Measurements from ENCODE around the gene DLGAP5.

The DLGAP5 gene

GRCh38 chr14:55207832-55208231, 16.4 kb upstream of the DLGAP5 start:
- TF ChIP-seq CTCF (IDR thresholded peaks at IDR 0.05; ENCODE audit: low read depth, low read length, missing control alignments) = no peak
- in situ Hi-C loops (cut with HindIII; ENCODE audit: low pct_ligation_motif_present, low sequenced_read_pairs) = no loop called here
- no peak overlapping the region for H3K27ac ChIP-seq

GRCh38 chr14:55206175-55206693, 14.8 kb upstream of the DLGAP5 start:
- H3K36me3 ChIP-seq (replicated peaks) = no peaks in the 10 kb centered on the region
- H3K4me3 ChIP-seq (ENCODE audit: low read depth, low read length) = no peak overlapping the region
- no peak for DNase-seq
- in situ Hi-C loops (cut with HindIII; ENCODE audit: low pct_ligation_motif_present, low sequenced_read_pairs) = no loop called here
- no peak overlapping the region for H3K27ac ChIP-seq
- H3K27me3 ChIP-seq (replicated peaks) = no peaks in the 10 kb centered on the region
- no peak for TF ChIP-seq CTCF (IDR thresholded peaks at IDR 0.05; ENCODE audit: low read depth, low read length, missing control alignments)

More at GRCh38 chr14:55207832-55208231, 16.4 kb upstream of the DLGAP5 start:
- H3K27me3 ChIP-seq (replicated peaks) = no peaks in the 10 kb centered on the region
- no peak for DNase-seq
- H3K36me3 ChIP-seq (replicated peaks) = no peaks in the 10 kb centered on the region
- H3K4me3 ChIP-seq (ENCODE audit: low read depth, low read length) = no peak overlapping the region

GRCh38 chr14:55201219-55202101, 10.1 kb upstream of the DLGAP5 start:
- H3K27me3 ChIP-seq (replicated peaks) = no peaks in the 10 kb centered on the region
- in situ Hi-C loops (cut with HindIII; ENCODE audit: low pct_ligation_motif_present, low sequenced_read_pairs) = no loop called here
- H3K4me3 ChIP-seq (ENCODE audit: low read depth, low read length) = no peak overlapping the region
- TF ChIP-seq CTCF (IDR thresholded peaks at IDR 0.05; ENCODE audit: low read depth, low read length, missing control alignments) = no peak
- DNase-seq = no peak
- H3K36me3 ChIP-seq (replicated peaks) = no peaks in the 10 kb centered on the region
- no peak overlapping the region for H3K27ac ChIP-seq

- Histone ChIP-seq H3K27me3 (replicated peaks) (no peaks in the 10 kb centered on the region), H3K4me3 (ENCODE audit: low read depth, low read length) (no peak overlapping the region), H3K27ac (no peak overlapping the region), H3K36me3 (replicated peaks) (no peaks in the 10 kb centered on the region)
- no peak for DNase-seq
- in situ Hi-C loops (cut with HindIII; ENCODE audit: low pct_ligation_motif_present, low sequenced_read_pairs) = no loop called here
- no peak for TF ChIP-seq CTCF (IDR thresholded peaks at IDR 0.05; ENCODE audit: low read depth, low read length, missing control alignments)
These were observed 9.3 kb upstream of the DLGAP5 start for GRCh38 chr14:55200651-55201050.

GRCh38 chr14:55198749-55199148, 7.4 kb upstream of the DLGAP5 start:
- no peak overlapping the region for H3K27ac ChIP-seq
- in situ Hi-C loops (cut with HindIII; ENCODE audit: low pct_ligation_motif_present, low sequenced_read_pairs) = no loop called here
- no peaks in the 10 kb centered on the region for H3K27me3 ChIP-seq (replicated peaks)
- no peaks in the 10 kb centered on the region for H3K36me3 ChIP-seq (replicated peaks)
- no peak for TF ChIP-seq CTCF (IDR thresholded peaks at IDR 0.05; ENCODE audit: low read depth, low read length, missing control alignments)
- no peak for DNase-seq
- no peak overlapping the region for H3K4me3 ChIP-seq (ENCODE audit: low read depth, low read length)

All from brain microvascular endothelial cell (primary cell).